K562 (cell line): ENCODE results near the gene LIN28A. TPM values are rescaled to one million over a fixed set of nuclear protein-coding genes. Genes with fewer than 3 reads are reported as not detected.

ENCODE experiments used
- ASH1L ChIP-seq: fragments of 450-650 bp; IDR thresholded peaks from 2 replicates; pipeline ENCODE4 v1.6.1; 2018; ENCODE audit warnings: borderline replicate concordance, mild to moderate bottlenecking, low read depth; ENCODE audit not compliant: partially characterized antibody
- FOXM1 ChIP-seq, 2 experiments: fragments of 450-650 bp in 1 of 2; sonication (generic) in 1 of 2; formaldehyde crosslinking in 1 of 2; IDR thresholded peaks; 2 replicates each; pipeline versions ENCODE4 v1.6.1 to v1.9.0; 2017 to 2022; ENCODE audit warnings: low read depth in 2 of 2, mild to moderate bottlenecking in 2 of 2, missing genetic modification reagents in 1 of 2, moderate library complexity in 1 of 2
- GABPB2 ChIP-seq: fragments of 250-450 bp; sonication (Bioruptor Pico); conservative IDR thresholded peaks from 2 replicates; pipeline ENCODE4 v1.5.1; 2021; ENCODE audit warnings: mild to moderate bottlenecking
- NR2C1 ChIP-seq, 2 experiments: fragments of 450-650 bp; IDR thresholded peaks; 2 replicates each; pipeline ENCODE4 v1.6.1; 2017; ENCODE audit warnings: mild to moderate bottlenecking in 2 of 2, antibody characterized with exemption in 1 of 2, inconsistent platforms in 1 of 2, missing compliant biosample characterization in 1 of 2, missing genetic modification characterization in 1 of 2
- PTTG1 ChIP-seq: fragments of 450-650 bp; IDR thresholded peaks from 2 replicates; pipeline ENCODE4 v1.6.1; 2016; ENCODE audit warnings: low read depth, mild to moderate bottlenecking, missing genetic modification characterization, missing compliant biosample characterization
- RFX7 ChIP-seq: fragments of 250-450 bp; sonication (Bioruptor Pico); IDR thresholded peaks from 2 replicates; pipeline ENCODE4 v1.5.1; 2021; ENCODE audit warnings: mild to moderate bottlenecking
- TAL1 ChIP-seq: fragments of 450-650 bp; IDR thresholded peaks from 2 replicates; pipeline ENCODE4 v1.6.1; 2016; ENCODE audit warnings: mild to moderate bottlenecking
- YY1 ChIP-seq, 3 experiments: IDR thresholded peaks; 2 replicates each; pipeline ENCODE4 v1.6.1; 2011; ENCODE audit warnings: low read length in 2 of 3, mild to moderate bottlenecking in 2 of 3, moderate library complexity in 2 of 3, borderline replicate concordance in 1 of 3, control low read depth in 1 of 3, low read depth in 1 of 3; ENCODE audit not compliant: insufficient read depth in 3 of 3, insufficient replicate concordance in 2 of 3, control insufficient read depth in 1 of 3, insufficient read length in 1 of 3; ENCODE audit errors: extremely low read depth in 1 of 3
- ZNF133 ChIP-seq: fragments of 250-450 bp; sonication (Bioruptor Pico); IDR thresholded peaks from 2 replicates; pipeline ENCODE4 v1.4.0; 2020; ENCODE audit warnings: mild to moderate bottlenecking
- ZNF232 ChIP-seq: sonication (generic); formaldehyde crosslinking; IDR thresholded peaks from 2 replicates; pipeline ENCODE4 v1.8.0; 2022; ENCODE audit warnings: mild to moderate bottlenecking, missing genetic modification reagents
- ZNF239 ChIP-seq: fragments of 250-450 bp; sonication (Bioruptor Pico); IDR thresholded peaks from 2 replicates; pipeline ENCODE4 v1.4.0; 2020; ENCODE audit warnings: mild to moderate bottlenecking
- polyA plus RNA-seq, 8 experiments: library from polyadenylated mRNA; depleted of rRNA in 4 of 8; stranded (reverse) in 5 of 8; unstranded in 3 of 8; fragments of >200 nt; fragmentation: Nextera tagmentation in 2 of 8; fragmentation: Illumina TruSeq in 1 of 8; extraction: Ambion mirVana in 2 of 8; extraction: Trizol in 1 of 8; gene quantifications; 2 replicates each; pipeline versions ENCODE4 v1.2.1 to v1.2.3, GENCODE V29; 2011 to 2014; ENCODE audit warnings: inconsistent platforms in 1 of 8, missing spikeins in 1 of 8
- total RNA-seq, 7 experiments: library from RNA; depleted of rRNA in 6 of 7; stranded (reverse); fragments of >200 nt in 6 of 7; fragmentation: Illumina TruSeq in 2 of 7; extraction: Trizol in 2 of 7; gene quantifications; 2 replicates each; pipeline versions ENCODE4 v1.2.1 to v1.2.3, GENCODE V29; 2011 to 2021; ENCODE audit warnings: low replicate concordance in 1 of 7
- TF ChIP-seq, protein P1 (sequence below): fragments of 450-650 bp; formaldehyde crosslinking; IDR thresholded peaks from 2 replicates; pipeline ENCODE4 v1.4.0; 2020; ENCODE audit warnings: mild to moderate bottlenecking, moderate library complexity
- TF ChIP-seq, protein P2 (sequence below): fragments of 450-650 bp; IDR thresholded peaks from 2 replicates; pipeline ENCODE4 v1.6.1; 2016; ENCODE audit warnings: low read depth, mild to moderate bottlenecking, moderate library complexity
- TF ChIP-seq, protein P3 (sequence below): sonication (generic); formaldehyde crosslinking; IDR thresholded peaks from 2 replicates; pipeline ENCODE4 v1.8.0; 2023; ENCODE audit warnings: mild to moderate bottlenecking, missing genetic modification reagents
- TF ChIP-seq, protein P4 (sequence below): fragments of 450-650 bp; conservative IDR thresholded peaks from 2 replicates; pipeline ENCODE4 v1.6.1; 2016; ENCODE audit warnings: missing genetic modification characterization, low read depth, mild to moderate bottlenecking, control low read depth, missing compliant biosample characterization
- TF ChIP-seq, protein P5 (sequence below), 2 experiments: fragments of 150-350 bp in 1 of 2; IDR thresholded peaks; 2 replicates each; pipeline ENCODE4 v1.6.1; 2012 to 2016; ENCODE audit warnings: low read depth in 2 of 2, low read length in 2 of 2, mild to moderate bottlenecking in 1 of 2, moderate library complexity in 1 of 2

LIN28A gene
- total and polyA plus RNA-seq, 9 of the 15 experiments (the other 6 are each of a cell fraction or from before 2014, with no cell fraction given), result 0.80 to 5.4 (median 3.9) TPM

DNA sequence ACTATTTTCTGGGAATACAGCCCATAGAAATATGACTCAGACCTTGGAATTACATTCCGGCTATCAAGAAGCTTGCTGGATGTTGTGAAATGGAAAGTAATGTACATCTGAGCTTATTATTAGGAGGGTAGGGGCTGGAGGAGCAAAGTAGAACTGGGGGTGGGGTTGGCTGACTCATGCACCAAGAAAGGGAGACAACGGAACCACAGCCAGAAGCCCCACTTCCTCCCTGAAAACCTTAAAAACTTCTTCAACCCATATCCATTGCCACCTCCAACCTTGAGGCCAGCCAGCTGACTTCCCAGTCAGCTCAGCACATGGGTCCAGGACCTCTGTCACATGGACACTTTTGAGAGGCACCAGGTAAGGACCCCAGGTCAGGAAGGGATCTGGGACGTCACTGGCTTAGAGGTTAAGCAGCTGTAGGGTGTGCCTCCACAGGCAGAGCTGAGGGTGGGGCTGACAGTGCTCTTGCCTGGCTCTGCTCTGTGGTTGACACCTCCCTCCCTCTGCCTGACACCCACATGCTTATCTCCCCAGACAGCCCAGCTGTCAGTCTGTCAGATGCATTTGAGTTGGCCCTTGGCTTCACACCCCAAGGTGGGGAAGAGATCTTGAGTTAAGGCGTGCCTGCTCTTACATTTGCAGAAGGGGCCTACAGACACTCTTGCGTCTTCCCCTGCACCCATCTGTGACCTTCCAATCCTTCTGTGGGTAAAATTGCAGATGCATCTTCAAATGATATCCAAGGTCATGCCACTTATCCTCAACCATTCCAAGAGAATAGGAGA is 32.3 kb upstream of the LIN28A start (continued):
- TF ChIP-seq, protein P1, sequence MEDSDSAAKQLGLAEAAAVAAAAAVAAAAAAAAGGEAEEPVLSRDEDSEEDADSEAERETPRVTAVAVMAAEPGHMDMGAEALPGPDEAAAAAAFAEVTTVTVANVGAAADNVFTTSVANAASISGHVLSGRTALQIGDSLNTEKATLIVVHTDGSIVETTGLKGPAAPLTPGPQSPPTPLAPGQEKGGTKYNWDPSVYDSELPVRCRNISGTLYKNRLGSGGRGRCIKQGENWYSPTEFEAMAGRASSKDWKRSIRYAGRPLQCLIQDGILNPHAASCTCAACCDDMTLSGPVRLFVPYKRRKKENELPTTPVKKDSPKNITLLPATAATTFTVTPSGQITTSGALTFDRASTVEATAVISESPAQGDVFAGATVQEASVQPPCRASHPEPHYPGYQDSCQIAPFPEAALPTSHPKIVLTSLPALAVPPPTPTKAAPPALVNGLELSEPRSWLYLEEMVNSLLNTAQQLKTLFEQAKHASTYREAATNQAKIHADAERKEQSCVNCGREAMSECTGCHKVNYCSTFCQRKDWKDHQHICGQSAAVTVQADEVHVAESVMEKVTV (CRISPR knock-in tag), result no peak
- TF ChIP-seq TAL1 (peak; percentile 90), RFX7 (no peak), ASH1L (no peak), PTTG1 (no peak), NR2C1 (IDR thresholded peaks at IDR 0.05) (peak; percentile 57), NR2C1 (tag; IDR thresholded peaks at IDR 0.05) (peak; percentile 77), ZNF239 (CRISPR knock-in tag) (no peak), FOXM1 (IDR thresholded peaks at IDR 0.05; ENCODE audit: low read depth) (peak; percentile 54; the same call in 1 of the 2 replicates), FOXM1 (CRISPR knock-in tag; IDR thresholded peaks at IDR 0.05; ENCODE audit: low read depth) (no peak), ZNF133 (CRISPR knock-in tag) (no peak), YY1 (IDR thresholded peaks at IDR 0.05; ENCODE audit: borderline replicate concordance in 1 of 3, control insufficient read depth in 1 of 3, extremely low read depth in 1 of 3, insufficient read depth in 3 of 3, insufficient read length in 1 of 3, insufficient replicate concordance in 2 of 3, low read depth in 1 of 3, low read length in 2 of 3) (peak in 1 of 3 experiments; percentile 13), GABPB2 (CRISPR knock-in tag) (no peak), ZNF232 (CRISPR knock-in tag) (no peak)
- TF ChIP-seq, protein P2, sequence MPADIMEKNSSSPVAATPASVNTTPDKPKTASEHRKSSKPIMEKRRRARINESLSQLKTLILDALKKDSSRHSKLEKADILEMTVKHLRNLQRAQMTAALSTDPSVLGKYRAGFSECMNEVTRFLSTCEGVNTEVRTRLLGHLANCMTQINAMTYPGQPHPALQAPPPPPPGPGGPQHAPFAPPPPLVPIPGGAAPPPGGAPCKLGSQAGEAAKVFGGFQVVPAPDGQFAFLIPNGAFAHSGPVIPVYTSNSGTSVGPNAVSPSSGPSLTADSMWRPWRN, result peak; percentile 49; the same call in 1 of the 2 replicates
- TF ChIP-seq, protein P3, sequence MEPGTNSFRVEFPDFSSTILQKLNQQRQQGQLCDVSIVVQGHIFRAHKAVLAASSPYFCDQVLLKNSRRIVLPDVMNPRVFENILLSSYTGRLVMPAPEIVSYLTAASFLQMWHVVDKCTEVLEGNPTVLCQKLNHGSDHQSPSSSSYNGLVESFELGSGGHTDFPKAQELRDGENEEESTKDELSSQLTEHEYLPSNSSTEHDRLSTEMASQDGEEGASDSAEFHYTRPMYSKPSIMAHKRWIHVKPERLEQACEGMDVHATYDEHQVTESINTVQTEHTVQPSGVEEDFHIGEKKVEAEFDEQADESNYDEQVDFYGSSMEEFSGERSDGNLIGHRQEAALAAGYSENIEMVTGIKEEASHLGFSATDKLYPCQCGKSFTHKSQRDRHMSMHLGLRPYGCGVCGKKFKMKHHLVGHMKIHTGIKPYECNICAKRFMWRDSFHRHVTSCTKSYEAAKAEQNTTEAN (CRISPR knock-in tag), result peak; percentile 76; the same call in 1 of the 2 replicates
- TF ChIP-seq, protein P4, sequence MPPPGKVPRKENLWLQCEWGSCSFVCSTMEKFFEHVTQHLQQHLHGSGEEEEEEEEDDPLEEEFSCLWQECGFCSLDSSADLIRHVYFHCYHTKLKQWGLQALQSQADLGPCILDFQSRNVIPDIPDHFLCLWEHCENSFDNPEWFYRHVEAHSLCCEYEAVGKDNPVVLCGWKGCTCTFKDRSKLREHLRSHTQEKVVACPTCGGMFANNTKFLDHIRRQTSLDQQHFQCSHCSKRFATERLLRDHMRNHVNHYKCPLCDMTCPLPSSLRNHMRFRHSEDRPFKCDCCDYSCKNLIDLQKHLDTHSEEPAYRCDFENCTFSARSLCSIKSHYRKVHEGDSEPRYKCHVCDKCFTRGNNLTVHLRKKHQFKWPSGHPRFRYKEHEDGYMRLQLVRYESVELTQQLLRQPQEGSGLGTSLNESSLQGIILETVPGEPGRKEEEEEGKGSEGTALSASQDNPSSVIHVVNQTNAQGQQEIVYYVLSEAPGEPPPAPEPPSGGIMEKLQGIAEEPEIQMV (tag), result no peak
- TF ChIP-seq, protein P5, sequence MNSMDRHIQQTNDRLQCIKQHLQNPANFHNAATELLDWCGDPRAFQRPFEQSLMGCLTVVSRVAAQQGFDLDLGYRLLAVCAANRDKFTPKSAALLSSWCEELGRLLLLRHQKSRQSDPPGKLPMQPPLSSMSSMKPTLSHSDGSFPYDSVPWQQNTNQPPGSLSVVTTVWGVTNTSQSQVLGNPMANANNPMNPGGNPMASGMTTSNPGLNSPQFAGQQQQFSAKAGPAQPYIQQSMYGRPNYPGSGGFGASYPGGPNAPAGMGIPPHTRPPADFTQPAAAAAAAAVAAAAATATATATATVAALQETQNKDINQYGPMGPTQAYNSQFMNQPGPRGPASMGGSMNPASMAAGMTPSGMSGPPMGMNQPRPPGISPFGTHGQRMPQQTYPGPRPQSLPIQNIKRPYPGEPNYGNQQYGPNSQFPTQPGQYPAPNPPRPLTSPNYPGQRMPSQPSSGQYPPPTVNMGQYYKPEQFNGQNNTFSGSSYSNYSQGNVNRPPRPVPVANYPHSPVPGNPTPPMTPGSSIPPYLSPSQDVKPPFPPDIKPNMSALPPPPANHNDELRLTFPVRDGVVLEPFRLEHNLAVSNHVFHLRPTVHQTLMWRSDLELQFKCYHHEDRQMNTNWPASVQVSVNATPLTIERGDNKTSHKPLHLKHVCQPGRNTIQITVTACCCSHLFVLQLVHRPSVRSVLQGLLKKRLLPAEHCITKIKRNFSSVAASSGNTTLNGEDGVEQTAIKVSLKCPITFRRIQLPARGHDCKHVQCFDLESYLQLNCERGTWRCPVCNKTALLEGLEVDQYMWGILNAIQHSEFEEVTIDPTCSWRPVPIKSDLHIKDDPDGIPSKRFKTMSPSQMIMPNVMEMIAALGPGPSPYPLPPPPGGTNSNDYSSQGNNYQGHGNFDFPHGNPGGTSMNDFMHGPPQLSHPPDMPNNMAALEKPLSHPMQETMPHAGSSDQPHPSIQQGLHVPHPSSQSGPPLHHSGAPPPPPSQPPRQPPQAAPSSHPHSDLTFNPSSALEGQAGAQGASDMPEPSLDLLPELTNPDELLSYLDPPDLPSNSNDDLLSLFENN (IDR thresholded peaks at IDR 0.05; ENCODE audit: low read depth in 2 of 2, low read length in 2 of 2), result peak in 1 of 2 experiments; percentile 92; a peak in 2 of 4 replicates
